ENCODE results near the gene VPS16. TPM values are rescaled to one million over a fixed set of nuclear protein-coding genes. Genes with fewer than 3 reads are reported as not detected.

Gene VPS16
- total RNA-seq, 4 donors from 2014 or later = 23.3 to 45.2 (median 26.3) TPM

- TF ChIP-seq CTCF (IDR thresholded peaks at IDR 0.05; ENCODE audit: low read depth) = no peak
Measured at GRCh38 chr20:2894221-2894620, 53.7 kb downstream of the VPS16 start.

GRCh38 chr20:2899243-2899642 is 58.7 kb downstream of the VPS16 start:
- no peak for TF ChIP-seq CTCF (IDR thresholded peaks at IDR 0.05; ENCODE audit: low read depth)

- TF ChIP-seq CTCF (IDR thresholded peaks at IDR 0.05; ENCODE audit: low read depth) = no peak
Measured at GRCh38 chr20:2900845-2901592, 60.5 kb downstream of the VPS16 start.

GRCh38 chr20:2902291-2902690 is 61.7 kb downstream of the VPS16 start:
- no peak for TF ChIP-seq CTCF (IDR thresholded peaks at IDR 0.05; ENCODE audit: low read depth)

GRCh38 chr20:2902818-2903217 is 62.3 kb downstream of the VPS16 start:
- no peak for TF ChIP-seq CTCF (IDR thresholded peaks at IDR 0.05; ENCODE audit: low read depth)

- no peak for TF ChIP-seq CTCF (IDR thresholded peaks at IDR 0.05; ENCODE audit: low read depth)
Measured at GRCh38 chr20:2903686-2904085, 63.1 kb downstream of the VPS16 start.

- TF ChIP-seq CTCF (IDR thresholded peaks at IDR 0.05; ENCODE audit: low read depth) = no peak
Measured at GRCh38 chr20:2907519-2907918, 67.0 kb downstream of the VPS16 start.
